HFF-Myc (cell line): ENCODE data around the gene MEMO1.
"Not testable (repeated sequence)": the region's sequence is repeated elsewhere in the genome, so short reads cannot be mapped to it uniquely, and the experiment has no call there.

Experiments
- DNase-seq: peaks from one replicate; pipeline ENCODE4 v3.0.0-alpha.2; 2011; ENCODE audit warnings: low read depth; ENCODE audit errors: extremely low read depth
- H3K4me3 ChIP-seq: replicated peaks from 2 replicates; pipeline ENCODE4 v1.5.1; 2011; ENCODE audit warnings: low read depth, mild to moderate bottlenecking, control low read depth, low read length
- TF ChIP-seq, protein P1 (sequence below): IDR thresholded peaks from 2 replicates; pipeline ENCODE4 v1.5.1; 2012; ENCODE audit warnings: mild to moderate bottlenecking, low read depth, low read length, control low read depth; ENCODE audit errors: missing control alignments

Gene MEMO1

DNA sequence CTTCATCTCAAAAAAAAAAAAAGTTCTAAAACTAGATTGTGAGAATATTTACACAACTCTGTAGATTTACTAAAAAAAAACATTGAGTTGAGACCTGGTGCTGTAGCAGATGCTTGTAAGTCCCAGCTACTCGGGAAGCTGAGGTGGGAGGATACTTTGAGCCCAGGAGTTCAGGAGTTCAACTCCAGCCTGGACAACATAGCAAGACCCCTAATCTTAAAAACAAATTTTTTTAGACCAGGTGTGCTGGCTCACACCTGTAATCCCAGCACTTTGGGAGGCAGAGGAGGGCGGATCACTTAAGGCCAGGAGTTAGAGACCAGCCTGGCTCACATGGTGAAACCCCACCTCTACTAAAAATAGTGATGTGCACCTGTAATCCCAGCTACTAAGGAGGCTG, 108.9 kb downstream of the MEMO1 start:
- DNase-seq = no peak
- H3K4me3 ChIP-seq = no peak overlapping the region
- TF ChIP-seq, protein P1, sequence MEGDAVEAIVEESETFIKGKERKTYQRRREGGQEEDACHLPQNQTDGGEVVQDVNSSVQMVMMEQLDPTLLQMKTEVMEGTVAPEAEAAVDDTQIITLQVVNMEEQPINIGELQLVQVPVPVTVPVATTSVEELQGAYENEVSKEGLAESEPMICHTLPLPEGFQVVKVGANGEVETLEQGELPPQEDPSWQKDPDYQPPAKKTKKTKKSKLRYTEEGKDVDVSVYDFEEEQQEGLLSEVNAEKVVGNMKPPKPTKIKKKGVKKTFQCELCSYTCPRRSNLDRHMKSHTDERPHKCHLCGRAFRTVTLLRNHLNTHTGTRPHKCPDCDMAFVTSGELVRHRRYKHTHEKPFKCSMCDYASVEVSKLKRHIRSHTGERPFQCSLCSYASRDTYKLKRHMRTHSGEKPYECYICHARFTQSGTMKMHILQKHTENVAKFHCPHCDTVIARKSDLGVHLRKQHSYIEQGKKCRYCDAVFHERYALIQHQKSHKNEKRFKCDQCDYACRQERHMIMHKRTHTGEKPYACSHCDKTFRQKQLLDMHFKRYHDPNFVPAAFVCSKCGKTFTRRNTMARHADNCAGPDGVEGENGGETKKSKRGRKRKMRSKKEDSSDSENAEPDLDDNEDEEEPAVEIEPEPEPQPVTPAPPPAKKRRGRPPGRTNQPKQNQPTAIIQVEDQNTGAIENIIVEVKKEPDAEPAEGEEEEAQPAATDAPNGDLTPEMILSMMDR = no peak

DNA sequence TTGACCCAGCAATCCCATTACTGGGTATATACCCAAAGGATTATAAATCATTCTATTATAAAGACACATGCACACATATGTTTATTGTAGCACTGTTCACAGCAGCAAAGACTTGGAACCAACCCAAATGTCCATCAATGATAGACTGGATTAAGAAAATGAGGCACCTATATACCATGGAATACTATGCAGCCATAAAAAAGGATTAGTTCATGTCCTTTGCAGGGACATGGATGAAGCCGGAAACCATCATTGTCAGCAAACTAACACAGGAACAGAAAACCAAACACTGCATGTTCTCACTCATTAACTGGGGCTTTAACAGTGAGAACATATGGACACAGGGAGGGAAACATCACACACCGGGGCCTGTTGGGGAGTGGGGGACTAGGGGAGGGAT, 110.7 kb downstream of the MEMO1 start:
- DNase-seq, H3K4me3 ChIP-seq: not testable (repeated sequence)

DNA sequence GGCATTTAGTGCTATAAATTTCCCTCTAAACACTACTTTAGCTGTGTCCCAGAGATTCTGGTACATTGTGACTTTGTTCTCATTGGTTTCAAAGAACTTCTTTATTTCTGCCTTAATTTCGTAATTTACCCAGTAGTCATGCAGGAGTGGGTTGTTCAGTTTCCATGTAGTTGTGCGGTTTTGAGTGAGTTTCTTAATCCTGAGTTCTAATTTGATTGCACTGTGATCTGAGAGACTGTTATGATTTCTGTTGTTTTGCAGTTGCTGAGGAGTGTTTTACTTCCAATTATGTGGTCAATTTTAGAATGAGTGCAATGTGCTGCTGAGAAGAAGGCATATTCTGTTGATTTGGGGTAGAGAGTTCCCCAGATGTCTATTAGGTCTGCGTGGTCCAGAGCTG, 112.5 kb downstream of the MEMO1 start:
- H3K4me3 ChIP-seq, DNase-seq: not testable (repeated sequence)

DNA sequence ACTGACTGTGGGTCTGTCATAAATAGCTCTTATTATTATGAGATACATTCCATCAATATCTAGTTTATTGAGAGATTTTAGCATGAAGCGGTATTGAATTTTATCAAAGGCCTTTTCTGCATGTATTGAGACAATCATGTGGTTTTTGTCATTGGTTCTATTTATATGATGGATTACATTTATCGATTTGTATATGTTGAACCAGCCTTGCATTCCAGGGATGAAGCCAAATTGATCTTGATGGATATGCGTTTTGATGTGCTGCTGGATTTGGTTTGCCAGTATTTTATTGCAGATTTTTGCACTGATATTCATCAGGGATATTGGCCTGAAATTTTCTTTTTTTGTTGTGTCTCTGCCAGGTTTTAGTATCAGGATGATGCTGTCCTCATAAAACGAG, 113.5 kb downstream of the MEMO1 start:
- H3K4me3 ChIP-seq, DNase-seq: not testable (repeated sequence)

DNA sequence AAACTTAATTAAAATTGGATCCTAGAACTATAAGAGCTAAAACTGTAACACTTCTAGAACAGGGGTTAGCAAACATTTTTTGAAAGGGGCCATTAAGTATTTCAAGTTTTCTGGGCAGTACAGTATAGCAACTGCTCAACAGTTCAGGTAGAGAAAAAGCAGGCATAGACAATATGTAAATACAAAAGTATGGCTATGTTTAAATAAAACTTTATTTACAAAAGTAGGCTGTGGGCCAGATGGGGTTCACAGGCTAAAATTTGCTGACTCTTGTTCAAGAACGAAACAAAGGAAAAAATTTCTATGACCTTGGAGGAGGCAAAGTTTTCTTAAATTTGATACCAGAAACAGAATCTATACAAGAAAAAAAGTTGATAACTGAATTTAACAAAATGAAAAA, 114.5 kb downstream of the MEMO1 start:
- TF ChIP-seq, protein P1 = no peak
- H3K4me3 ChIP-seq = no peak overlapping the region
- DNase-seq = no peak

- TF ChIP-seq, protein P1 = no peak
- DNase-seq = no peak
- no peak overlapping the region for H3K4me3 ChIP-seq
Measured at GRCh38 chr2:31894656-31895055, 116.2 kb downstream of the MEMO1 start.

DNA sequence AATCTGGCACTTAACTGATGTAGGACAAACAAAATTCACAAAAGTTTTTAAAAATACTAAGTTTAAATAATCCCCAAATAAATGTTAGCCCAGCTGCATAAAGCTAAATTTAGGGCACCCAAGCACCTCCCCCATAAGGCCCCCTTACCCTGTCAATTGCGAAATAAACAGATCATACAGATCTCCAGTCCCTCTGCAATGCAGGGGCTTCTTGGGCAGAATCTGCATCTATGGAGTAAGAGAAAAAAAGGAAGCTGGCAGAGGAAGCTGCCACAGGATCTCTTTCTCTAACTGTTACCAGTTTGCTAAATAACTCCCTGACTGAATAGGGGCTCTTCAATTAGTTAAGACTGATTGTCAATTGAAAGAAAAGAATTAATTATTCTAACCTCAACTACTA, 117.7 kb downstream of the MEMO1 start:
- TF ChIP-seq, protein P1 = no peak
- H3K4me3 ChIP-seq = no peak overlapping the region
- no peak for DNase-seq

DNA sequence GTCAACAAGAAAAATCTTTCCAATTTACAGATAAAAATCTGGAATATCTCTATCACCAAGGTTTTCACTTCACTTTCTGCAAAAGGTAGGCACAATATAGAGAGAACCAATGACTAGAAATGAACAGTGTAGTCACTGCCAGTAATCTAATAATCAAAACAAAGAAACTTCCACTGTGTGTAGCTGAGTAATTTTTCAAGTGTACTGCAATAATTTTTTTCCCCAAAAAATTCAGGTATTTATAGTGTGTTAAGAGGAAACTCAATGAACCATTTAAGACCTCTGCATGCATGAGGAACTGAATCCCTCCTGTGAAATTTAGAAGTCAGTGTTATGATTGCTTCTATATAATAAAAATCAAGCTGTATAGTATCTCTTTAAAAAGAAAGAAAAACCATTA, 121.8 kb downstream of the MEMO1 start:
- TF ChIP-seq, protein P1 = no peak
- DNase-seq = no peak
- H3K4me3 ChIP-seq = no peak overlapping the region

DNA sequence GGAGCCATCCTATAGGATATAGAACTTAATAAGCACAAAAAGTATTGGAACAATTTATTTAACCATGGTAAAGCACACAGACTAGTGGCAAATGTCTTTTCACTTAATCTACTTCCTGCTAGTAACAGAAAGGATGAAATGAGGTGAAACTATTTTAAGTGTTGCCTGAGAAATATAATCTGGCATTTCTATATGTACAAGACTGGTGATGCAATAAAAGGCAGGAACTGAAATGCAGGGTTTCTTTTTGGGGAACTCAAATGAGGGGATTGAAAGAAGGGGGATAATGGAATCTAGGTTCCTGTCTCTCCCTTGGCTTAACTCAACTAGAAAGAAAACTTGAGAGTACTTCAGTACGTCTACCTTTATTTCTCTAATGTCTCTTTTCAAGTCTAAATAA, 122.3 kb downstream of the MEMO1 start:
- TF ChIP-seq, protein P1 = no peak
- DNase-seq = no peak
- no peak overlapping the region for H3K4me3 ChIP-seq
